HepG2 (cell line): ENCODE measurements around the gene FILIP1. TPM values are rescaled to one million over a fixed set of nuclear protein-coding genes. Genes with fewer than 3 reads are reported as not detected.

Experiments used
- NONO ChIP-seq, 2 experiments: fragments of 450-650 bp in 1 of 2; sonication (generic) in 1 of 2; formaldehyde crosslinking in 1 of 2; IDR thresholded peaks in 1 of 2; conservative IDR thresholded peaks in 1 of 2; 2 replicates each; pipeline versions ENCODE4 v1.6.1 to v1.8.0; 2017 to 2022; ENCODE audit warnings: mild to moderate bottlenecking in 1 of 2, missing genetic modification reagents in 1 of 2, moderate library complexity in 1 of 2
- THYN1 ChIP-seq: sonication (generic); formaldehyde crosslinking; IDR thresholded peaks from 2 replicates; pipeline ENCODE4 v1.8.1; 2023; ENCODE audit warnings: low read depth, mild to moderate bottlenecking, moderate library complexity, missing genetic modification reagents, borderline replicate concordance
- ZBTB20 ChIP-seq: sonication (generic); formaldehyde crosslinking; IDR thresholded peaks from 2 replicates; pipeline ENCODE4 v1.8.1; 2023; ENCODE audit warnings: missing genetic modification reagents, low read depth, mild to moderate bottlenecking, borderline replicate concordance
- ZNF724P ChIP-seq: sonication (generic); formaldehyde crosslinking; IDR thresholded peaks from 2 replicates; pipeline ENCODE4 v1.8.0; 2022; ENCODE audit warnings: missing genetic modification reagents, borderline replicate concordance
- polyA plus RNA-seq, 8 experiments: library from polyadenylated mRNA; depleted of rRNA in 3 of 8; stranded (reverse) in 7 of 8; unstranded in 1 of 8; fragments of >200 nt; fragmentation: Illumina TruSeq in 4 of 8; extraction: Trizol in 4 of 8; gene quantifications; 2 replicates each; pipeline versions ENCODE4 v1.2.1 to v1.2.3, GENCODE V29; 2011 to 2016; ENCODE audit warnings: low read depth in 4 of 8, missing spikeins in 1 of 8, mixed read lengths in 1 of 8; ENCODE audit not compliant: insufficient read depth in 1 of 8
- total RNA-seq, 5 experiments: library from RNA; depleted of rRNA; stranded (reverse); fragments of >200 nt; fragmentation: Illumina TruSeq; extraction: Trizol; gene quantifications; 2 replicates each; pipeline ENCODE4 v1.2.3, GENCODE V29; 2016; ENCODE audit warnings: low read depth in 1 of 5
- TF ChIP-seq, protein P1 (sequence below): conservative IDR thresholded peaks from 2 replicates; pipeline ENCODE4 v1.6.1; 2018; ENCODE audit warnings: missing genetic modification reagents
- TF ChIP-seq, protein P2 (sequence below): sonication (generic); formaldehyde crosslinking; IDR thresholded peaks from 2 replicates; pipeline ENCODE4 v1.5.0; 2020; ENCODE audit warnings: mild to moderate bottlenecking, low read depth, missing genetic modification reagents, borderline replicate concordance
- TF ChIP-seq, protein P3 (sequence below): sonication (generic); formaldehyde crosslinking; IDR thresholded peaks from 2 replicates; pipeline ENCODE4 v1.8.0; 2022; ENCODE audit warnings: mild to moderate bottlenecking, missing genetic modification reagents, moderate library complexity
- TF ChIP-seq, protein P4 (sequence below): sonication (generic); formaldehyde crosslinking; IDR thresholded peaks from 2 replicates; pipeline ENCODE4 v1.4.0; 2020; ENCODE audit warnings: low read depth, mild to moderate bottlenecking, missing genetic modification reagents

Gene FILIP1
- total and polyA plus RNA-seq, 2 of the 13 experiments (the other 11 are each of a cell fraction or from before 2014, with no cell fraction given): not detected

DNA sequence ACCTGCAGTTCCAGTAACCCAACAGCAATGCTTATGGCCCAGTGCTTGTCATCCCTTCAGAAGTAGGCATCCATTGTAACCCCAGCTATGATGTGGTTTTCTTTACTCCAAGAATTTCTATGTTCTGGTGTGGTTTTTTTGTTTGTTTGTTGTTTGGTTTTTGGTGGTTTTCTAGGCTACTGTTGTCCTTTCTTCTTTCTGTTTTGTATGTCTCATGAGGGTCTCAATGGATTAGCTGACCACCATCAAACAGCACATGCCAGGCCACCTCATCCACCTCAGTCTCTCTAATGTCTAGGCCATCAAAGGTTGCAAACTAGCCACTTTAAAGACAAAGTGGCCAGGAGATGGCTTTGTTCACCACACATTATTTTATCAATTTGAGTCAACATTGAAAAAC lies 149.6 kb downstream of the FILIP1 start (continued):
- TF ChIP-seq ZBTB20 (CRISPR knock-in tag) (no peak), NONO (IDR thresholded peaks at IDR 0.05) (no peak), NONO (CRISPR knock-in tag; conservative IDR thresholded peaks at IDR 0.05) (no peak), THYN1 (CRISPR knock-in tag) (no peak), ZNF724P (CRISPR knock-in tag) (no peak)
- TF ChIP-seq, protein P1, sequence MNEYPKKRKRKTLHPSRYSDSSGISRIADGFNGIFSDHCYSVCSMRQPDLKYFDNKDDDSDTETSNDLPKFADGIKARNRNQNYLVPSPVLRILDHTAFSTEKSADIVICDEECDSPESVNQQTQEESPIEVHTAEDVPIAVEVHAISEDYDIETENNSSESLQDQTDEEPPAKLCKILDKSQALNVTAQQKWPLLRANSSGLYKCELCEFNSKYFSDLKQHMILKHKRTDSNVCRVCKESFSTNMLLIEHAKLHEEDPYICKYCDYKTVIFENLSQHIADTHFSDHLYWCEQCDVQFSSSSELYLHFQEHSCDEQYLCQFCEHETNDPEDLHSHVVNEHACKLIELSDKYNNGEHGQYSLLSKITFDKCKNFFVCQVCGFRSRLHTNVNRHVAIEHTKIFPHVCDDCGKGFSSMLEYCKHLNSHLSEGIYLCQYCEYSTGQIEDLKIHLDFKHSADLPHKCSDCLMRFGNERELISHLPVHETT (CRISPR knock-in tag): no peak
- TF ChIP-seq, protein P2, sequence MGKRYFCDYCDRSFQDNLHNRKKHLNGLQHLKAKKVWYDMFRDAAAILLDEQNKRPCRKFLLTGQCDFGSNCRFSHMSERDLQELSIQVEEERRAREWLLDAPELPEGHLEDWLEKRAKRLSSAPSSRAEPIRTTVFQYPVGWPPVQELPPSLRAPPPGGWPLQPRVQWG (CRISPR knock-in tag): no peak
- TF ChIP-seq, protein P3, sequence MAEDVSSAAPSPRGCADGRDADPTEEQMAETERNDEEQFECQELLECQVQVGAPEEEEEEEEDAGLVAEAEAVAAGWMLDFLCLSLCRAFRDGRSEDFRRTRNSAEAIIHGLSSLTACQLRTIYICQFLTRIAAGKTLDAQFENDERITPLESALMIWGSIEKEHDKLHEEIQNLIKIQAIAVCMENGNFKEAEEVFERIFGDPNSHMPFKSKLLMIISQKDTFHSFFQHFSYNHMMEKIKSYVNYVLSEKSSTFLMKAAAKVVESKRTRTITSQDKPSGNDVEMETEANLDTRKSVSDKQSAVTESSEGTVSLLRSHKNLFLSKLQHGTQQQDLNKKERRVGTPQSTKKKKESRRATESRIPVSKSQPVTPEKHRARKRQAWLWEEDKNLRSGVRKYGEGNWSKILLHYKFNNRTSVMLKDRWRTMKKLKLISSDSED (CRISPR knock-in tag): no peak
- TF ChIP-seq, protein P4, sequence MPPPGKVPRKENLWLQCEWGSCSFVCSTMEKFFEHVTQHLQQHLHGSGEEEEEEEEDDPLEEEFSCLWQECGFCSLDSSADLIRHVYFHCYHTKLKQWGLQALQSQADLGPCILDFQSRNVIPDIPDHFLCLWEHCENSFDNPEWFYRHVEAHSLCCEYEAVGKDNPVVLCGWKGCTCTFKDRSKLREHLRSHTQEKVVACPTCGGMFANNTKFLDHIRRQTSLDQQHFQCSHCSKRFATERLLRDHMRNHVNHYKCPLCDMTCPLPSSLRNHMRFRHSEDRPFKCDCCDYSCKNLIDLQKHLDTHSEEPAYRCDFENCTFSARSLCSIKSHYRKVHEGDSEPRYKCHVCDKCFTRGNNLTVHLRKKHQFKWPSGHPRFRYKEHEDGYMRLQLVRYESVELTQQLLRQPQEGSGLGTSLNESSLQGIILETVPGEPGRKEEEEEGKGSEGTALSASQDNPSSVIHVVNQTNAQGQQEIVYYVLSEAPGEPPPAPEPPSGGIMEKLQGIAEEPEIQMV (CRISPR knock-in tag): no peak
